Activated CD8-positive, alpha-beta memory T cell treated with anti-CD3 and anti-CD28 coated beads for 48 hours (primary cell): ENCODE data around the gene CEP131.

ENCODE experiments used
- DNase-seq, 3 experiments: peaks; one replicate each; pipeline ENCODE4 v3.0.0-alpha.2; 2020; ENCODE audit warnings: low read depth in 2 of 3, low spot score in 2 of 3

The CEP131 gene

DNA sequence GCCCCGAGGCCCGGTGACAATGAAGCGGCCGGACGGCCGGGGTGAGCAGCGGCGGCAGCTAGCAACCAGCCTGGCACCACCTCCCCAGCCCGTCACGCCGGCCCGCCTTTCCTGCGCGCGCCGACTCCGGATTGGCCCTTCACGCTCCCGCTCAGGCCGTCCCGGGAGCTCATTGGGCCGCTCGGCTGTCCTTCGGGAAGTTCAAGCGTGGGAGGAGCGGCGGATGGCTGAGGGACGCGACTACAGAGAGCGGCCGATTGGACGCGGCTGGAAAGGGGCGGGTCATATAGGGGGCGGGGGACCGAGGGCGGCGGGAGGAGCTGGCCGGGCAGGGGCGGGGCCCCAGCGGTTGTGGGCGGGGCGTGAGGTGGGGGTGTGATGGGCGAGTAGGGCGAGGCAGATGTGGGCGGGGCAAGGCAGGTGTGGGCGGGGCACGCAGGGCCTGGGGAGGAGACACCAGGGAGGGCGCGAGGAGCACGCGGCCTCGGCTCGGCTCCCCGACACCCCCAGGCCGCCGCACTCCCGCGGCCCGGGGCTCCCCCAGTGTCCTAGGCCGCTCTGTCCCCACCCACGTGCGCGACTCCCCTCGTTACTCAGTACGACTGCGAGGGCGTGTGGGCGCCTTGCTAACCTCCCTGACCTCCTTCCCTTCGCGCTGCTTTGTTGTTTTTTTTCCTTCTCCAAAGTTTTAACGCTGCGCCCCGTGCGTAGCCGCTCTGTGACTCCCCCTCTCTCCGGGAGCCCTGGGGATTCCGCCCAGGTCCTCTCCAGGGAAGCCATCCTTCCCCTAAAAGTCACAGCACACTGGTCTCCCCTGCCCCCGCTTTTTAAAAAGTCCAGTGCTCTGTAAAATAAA, at the start of gene CEP131:
TSS of gene CEP131 (minus strand) at position 60 of the 856 bp plus-strand sequence. CDS start 2,909 bp downstream, outside the sequence.
- DNase-seq = peak; percentile 98 to 100 (median 100)

- DNase-seq = no peak
Observed at GRCh38 chr17:81271226-81271625, 48.5 kb upstream of the CEP131 start.

DNA sequence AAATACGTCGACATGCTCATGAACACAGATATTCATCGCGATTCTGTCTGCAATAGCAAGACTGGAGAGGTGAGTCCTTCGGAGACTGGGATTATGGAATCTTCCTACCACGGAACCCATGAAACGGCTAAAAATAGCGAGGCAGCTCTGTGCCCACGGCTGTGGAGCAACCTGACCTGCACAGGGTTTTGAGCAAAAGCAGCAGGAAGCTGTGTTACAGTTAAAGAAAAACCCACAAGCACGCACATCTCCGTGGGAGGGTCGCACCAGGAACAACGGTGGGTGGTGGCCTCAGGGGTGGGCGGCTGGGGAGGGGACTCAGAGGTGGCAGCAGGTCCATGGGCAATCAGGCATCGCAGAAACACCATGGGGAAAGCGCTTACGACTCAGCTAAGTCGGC, 47.5 kb upstream of the CEP131 start:
- DNase-seq = no peak

DNA sequence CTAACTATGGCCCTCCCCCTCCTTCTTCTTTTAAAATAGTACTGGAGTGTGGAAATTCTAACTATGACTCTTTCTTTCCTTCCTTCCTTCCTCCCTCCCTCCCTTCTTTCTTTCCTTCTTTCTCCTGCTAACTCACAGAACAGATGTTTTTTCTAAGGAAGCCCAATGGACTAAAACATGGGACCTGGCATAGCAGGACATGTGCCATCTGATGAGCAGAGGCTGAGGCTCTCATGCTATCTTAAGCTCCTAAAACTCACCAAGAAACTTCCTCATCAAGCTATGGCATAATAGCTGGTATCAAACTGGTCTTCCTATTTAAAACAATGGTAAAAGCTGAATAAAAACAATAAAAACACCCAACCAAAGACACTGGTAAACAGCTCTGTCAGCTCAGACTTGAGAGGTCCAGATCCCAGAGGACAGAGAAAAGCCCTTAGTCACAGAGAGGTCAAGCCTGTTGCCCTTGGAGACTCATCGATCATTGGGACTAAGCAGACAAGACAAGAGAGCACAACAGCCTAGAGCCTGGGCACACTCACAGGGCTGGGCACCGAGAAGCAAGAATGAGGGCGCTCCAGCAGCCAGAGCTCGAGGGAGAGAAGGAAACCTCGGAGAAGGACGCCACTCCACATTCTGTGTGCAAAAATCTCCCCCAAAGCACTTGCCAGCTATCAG, 44.8 kb upstream of the CEP131 start:
- DNase-seq = no peak

DNA sequence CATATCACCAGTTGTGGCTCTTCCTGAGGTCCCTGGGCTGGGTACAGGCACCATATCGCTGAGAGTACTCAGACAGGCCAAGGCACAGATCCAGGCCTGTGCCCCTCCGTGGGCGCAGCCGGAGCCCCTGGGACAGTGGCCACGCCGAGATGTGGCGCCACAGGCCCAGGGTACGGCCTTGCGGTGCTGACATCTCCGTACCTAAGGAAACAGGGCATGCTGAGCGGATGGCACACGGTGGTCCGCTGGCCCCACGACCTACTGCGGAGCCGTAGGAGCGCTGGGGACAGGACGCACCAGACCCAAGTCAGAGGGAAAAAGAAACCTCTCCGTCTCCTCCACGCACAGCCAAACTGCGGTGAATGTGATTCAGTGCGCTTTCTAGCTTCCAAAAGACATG, 42.8 kb upstream of the CEP131 start:
- DNase-seq = no peak

DNA sequence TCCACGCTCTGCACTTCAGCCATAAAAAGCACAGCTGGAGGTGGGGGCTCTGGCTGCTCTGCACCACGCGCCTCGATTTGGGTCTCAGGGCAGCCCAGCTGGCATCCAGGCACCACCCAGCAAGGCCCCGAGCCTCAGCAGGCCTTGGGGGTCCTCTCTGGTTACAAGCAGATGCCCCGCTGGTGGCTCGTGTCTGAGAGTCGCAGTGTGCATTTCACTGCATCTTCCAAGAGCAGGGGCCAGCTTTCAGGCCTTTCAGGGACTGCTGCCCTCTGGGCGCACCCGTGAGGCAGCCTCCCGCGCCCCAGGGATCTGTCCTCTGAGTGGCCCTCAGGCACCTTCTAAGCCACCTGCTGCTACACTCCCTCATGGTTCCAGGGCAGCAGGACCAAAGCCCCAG, 41.9 kb upstream of the CEP131 start:
- DNase-seq = no peak

DNA sequence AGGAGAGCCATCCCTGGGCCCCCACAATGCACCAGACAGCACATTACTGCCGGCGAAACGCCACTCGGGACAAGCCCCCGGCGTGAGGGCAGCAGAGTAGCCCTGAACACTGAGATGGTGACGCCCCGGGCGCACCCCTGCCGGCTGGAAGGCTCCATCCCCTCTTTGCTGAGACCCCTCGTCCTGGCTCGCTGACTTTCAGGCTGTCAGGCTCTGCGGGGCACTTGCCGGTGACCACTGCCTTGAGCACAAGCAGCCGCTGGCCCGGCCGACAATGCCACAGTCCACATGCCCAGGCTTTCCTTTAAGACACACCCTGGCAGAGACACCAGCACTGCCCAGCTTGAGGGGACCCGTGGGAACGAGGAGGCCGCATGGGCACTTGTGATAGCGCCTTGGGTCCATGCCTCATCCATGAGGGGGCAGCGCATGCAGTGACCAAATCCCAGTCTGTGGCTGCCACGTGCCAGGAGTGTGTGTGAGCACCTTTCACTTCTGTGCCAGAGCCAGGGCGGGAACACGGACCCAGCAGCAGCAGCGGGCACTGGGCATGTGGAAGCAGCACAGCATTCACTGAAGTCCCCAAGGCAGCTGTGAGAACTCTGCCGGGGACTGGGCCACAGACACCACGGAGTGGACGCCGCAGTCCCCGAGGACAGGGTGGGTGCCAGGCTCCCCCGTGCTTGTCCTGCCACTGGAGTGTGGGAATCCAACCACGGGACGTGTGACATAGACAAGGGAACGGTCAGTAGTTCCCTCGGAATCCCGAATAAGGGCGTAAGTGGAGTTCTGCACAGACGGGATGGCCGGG, 40.8 kb upstream of the CEP131 start:
- no peak for DNase-seq

- DNase-seq = no peak
Observed at GRCh38 chr17:81261582-81262336, 39.0 kb upstream of the CEP131 start.

GRCh38 chr17:81261096-81261495, 38.3 kb upstream of the CEP131 start:
- DNase-seq = no peak

GRCh38 chr17:81260641-81261040, 37.9 kb upstream of the CEP131 start:
- DNase-seq = no peak

DNA sequence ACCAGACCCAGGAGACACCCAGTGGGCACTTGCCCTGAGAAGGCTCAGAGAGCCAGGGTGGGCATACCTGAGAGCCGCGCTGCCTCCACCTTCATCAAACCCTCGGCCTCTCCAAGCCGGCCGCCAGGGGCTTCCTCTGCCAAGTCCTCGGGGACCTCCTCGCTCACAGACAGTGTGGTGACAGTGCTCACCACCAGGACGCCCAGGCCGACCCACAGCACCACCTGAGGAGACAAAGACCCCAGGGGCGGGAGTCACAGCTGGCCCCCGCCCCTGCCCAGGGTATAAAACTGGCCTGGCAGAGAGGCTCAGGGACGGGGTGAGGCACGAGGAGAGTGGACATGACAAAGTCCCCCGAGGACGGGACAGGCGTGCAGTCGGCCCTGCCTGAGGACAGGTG, 37.4 kb upstream of the CEP131 start:
- no peak for DNase-seq

DNA sequence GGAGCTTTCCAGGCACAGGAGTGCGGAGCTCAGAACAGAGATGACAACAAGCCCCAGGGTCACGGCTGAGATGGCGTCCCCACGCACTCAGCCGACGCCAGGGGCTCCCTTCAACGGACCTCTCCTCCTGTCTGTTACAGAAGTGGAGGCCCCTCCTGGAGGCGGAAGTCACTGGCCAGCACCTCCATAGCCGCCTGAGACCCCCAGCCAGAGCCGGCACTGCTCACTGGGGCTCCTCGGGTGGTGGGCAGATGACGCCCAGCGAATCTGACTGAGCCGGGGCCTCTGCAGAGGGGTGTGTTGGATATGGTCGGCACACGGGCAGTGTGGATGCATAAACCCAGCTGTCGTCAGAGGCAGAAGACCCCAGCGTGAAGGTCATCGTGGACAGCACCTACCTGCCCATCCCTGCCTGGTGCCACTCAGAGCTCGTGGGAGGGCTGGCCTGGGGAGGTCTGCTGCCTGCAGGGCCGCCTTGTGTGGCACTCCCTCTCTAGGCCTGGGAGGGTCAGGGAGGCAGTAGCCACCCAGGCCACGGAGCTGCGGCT, 36.4 kb upstream of the CEP131 start:
- no peak for DNase-seq

- DNase-seq = no peak
Observed at GRCh38 chr17:81258292-81258691, 35.5 kb upstream of the CEP131 start.

DNA sequence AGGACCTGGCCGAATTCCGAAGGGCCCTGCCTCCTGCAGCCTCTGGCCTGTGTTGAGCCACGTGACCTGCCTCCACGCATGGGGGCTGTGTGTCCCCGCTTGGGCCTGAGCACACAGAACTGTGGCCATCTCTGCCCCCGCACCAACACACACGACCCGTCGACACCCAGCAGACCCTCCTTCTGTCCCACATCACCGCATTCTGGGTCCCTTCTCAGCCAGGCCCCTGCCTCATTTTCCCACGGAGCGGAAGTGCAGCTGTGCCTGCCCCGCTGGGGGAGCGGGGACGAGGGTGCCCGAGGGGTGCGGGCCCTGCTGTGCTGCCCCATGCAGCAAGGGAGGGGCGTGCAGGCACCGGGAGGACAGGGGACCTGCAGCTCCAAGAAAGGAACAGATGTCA, 34.8 kb upstream of the CEP131 start:
- no peak for DNase-seq

DNA sequence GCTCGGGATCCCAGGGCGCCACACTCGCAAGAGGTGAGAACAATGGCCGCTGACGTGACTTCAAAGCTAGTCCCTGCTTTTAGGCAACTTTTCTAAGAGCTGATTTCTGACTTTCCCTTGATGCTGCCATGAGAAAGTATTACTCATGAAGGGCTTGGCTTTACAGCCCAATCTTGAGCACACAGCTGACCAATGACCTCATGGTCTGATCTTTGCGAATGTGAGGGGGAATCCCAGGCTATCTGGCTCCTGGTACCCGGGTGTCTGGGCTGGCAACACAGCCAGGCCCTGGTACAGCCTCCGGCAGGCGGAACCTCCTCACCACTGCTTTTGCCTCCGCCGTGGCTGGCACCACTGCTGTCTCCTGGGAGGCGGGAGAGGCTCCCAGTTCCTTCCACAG, 33.9 kb upstream of the CEP131 start:
- DNase-seq = no peak

- DNase-seq = no peak
Observed at GRCh38 chr17:81254955-81255717, 32.4 kb upstream of the CEP131 start.

- no peak for DNase-seq
Observed at GRCh38 chr17:81253358-81254131, 30.8 kb upstream of the CEP131 start.

DNA sequence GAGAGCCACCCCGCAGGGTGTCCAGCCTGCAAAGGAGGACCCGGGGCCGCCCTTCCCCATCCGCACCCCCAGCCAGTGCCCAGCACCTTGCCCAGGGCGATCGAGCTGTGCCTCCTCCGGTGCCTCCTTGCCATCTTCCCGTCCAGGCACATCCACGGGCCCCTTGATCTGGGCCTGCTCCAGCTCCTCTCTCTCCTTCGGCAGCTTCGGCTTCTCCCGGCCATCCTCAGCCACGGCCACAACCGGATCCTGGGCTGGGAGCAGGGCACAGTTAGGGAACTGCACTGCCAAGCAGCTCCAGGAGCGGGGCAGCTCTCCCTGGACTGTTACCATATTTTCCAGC, 30.2 kb upstream of the CEP131 start:
- DNase-seq = no peak

- DNase-seq = no peak
Observed at GRCh38 chr17:81252326-81252986, 29.7 kb upstream of the CEP131 start.
